SK-N-SH treated with all-trans-retinoic acid at 6 μM for 48 hours (cell line): ENCODE results near the gene ADAMTS2.

Experiments
- ATAC-seq: fragments of 200-7000 bp; cut with Tn5 transposase; 3 replicates; pipeline ENCODE4 v1.9.1; 2020; ENCODE audit warnings: mild to moderate bottlenecking, moderate library complexity
- BACH2 ChIP-seq: fragments of 250-450 bp; sonication (Bioruptor Pico); IDR thresholded peaks from 2 replicates; pipeline ENCODE4 v1.9.0; 2021; ENCODE audit warnings: mild to moderate bottlenecking, borderline replicate concordance
- CREB5 ChIP-seq: fragments of 250-450 bp; sonication (Bioruptor Pico); IDR thresholded peaks from 2 replicates; pipeline ENCODE4 v1.5.1; 2020; ENCODE audit warnings: low read depth, mild to moderate bottlenecking, moderate library complexity
- CSDC2 ChIP-seq: fragments of 250-450 bp; sonication (Bioruptor Pico); IDR thresholded peaks from 2 replicates; pipeline ENCODE4 v1.5.0; 2020; ENCODE audit warnings: mild to moderate bottlenecking, moderate library complexity
- ESRRG ChIP-seq: fragments of 250-450 bp; sonication (Bioruptor Pico); IDR thresholded peaks from 2 replicates; pipeline ENCODE4 v1.6.1; 2021; ENCODE audit warnings: mild to moderate bottlenecking
- GLIS3 ChIP-seq: fragments of 250-450 bp; sonication (Bioruptor Pico); IDR thresholded peaks from 2 replicates; pipeline ENCODE4 v1.5.0; 2020; ENCODE audit warnings: mild to moderate bottlenecking, moderate library complexity
- ISL1 ChIP-seq: fragments of 250-450 bp; sonication (Bioruptor Pico); IDR thresholded peaks from 2 replicates; pipeline ENCODE4 v2.1.2; 2022; ENCODE audit warnings: mild to moderate bottlenecking, moderate library complexity
- RARB ChIP-seq: fragments of 250-450 bp; sonication (Bioruptor Pico); IDR thresholded peaks from 2 replicates; pipeline ENCODE4 v1.8.0; 2021; ENCODE audit warnings: mild to moderate bottlenecking, moderate library complexity
- SNAI2 ChIP-seq: fragments of 250-450 bp; sonication (Bioruptor Pico); IDR thresholded peaks from 2 replicates; pipeline ENCODE4 v1.5.0; 2020; ENCODE audit warnings: mild to moderate bottlenecking, moderate library complexity
- TCF4 ChIP-seq: fragments of 250-450 bp; sonication (Bioruptor Pico); IDR thresholded peaks from 2 replicates; pipeline ENCODE4 v1.8.0; 2021; ENCODE audit warnings: mild to moderate bottlenecking, moderate library complexity, borderline replicate concordance
- TOX ChIP-seq: fragments of 250-450 bp; sonication (Bioruptor Pico); IDR thresholded peaks from 2 replicates; pipeline ENCODE4 v1.8.0; 2021; ENCODE audit warnings: mild to moderate bottlenecking, moderate library complexity, borderline replicate concordance
- TSHZ2 ChIP-seq: fragments of 250-450 bp; sonication (Bioruptor Pico); IDR thresholded peaks from 2 replicates; pipeline ENCODE4 v1.5.0; 2020; ENCODE audit warnings: mild to moderate bottlenecking, moderate library complexity
- ZFP3 ChIP-seq: fragments of 250-450 bp; sonication (Bioruptor Pico); IDR thresholded peaks from 2 replicates; pipeline ENCODE4 v1.5.0; 2020; ENCODE audit warnings: mild to moderate bottlenecking, moderate library complexity
- ZFP30 ChIP-seq: fragments of 450-650 bp; formaldehyde crosslinking; IDR thresholded peaks from 2 replicates; pipeline ENCODE4 v1.5.0; 2022; ENCODE audit warnings: mild to moderate bottlenecking, moderate library complexity
- ZNF565 ChIP-seq: fragments of 450-650 bp; formaldehyde crosslinking; conservative IDR thresholded peaks from 2 replicates; pipeline ENCODE4 v1.5.0; 2020; ENCODE audit warnings: low read depth, mild to moderate bottlenecking, moderate library complexity
- ZNF70 ChIP-seq: fragments of 450-650 bp; formaldehyde crosslinking; IDR thresholded peaks from 2 replicates; pipeline ENCODE4 v1.5.0; 2020; ENCODE audit warnings: mild to moderate bottlenecking, moderate library complexity
- ZNF8 ChIP-seq: fragments of 450-650 bp; formaldehyde crosslinking; IDR thresholded peaks from 2 replicates; pipeline ENCODE4 v1.5.0; 2020; ENCODE audit warnings: mild to moderate bottlenecking, moderate library complexity
- TF ChIP-seq, protein P1 (sequence below): fragments of 250-450 bp; sonication (Bioruptor Pico); IDR thresholded peaks from 2 replicates; pipeline ENCODE4 v1.8.0; 2021; ENCODE audit warnings: low read depth, mild to moderate bottlenecking, moderate library complexity, borderline replicate concordance
- TF ChIP-seq, protein P2 (sequence below): fragments of 250-450 bp; sonication (Bioruptor Pico); IDR thresholded peaks from 2 replicates; pipeline ENCODE4 v1.5.1; 2021; ENCODE audit warnings: mild to moderate bottlenecking, moderate library complexity

ADAMTS2 gene

GRCh38 chr5:179137016-179137642, 208.1 kb downstream of the ADAMTS2 start:
- TF ChIP-seq ESRRG (CRISPR knock-in tag) (no peak), ZNF70 (CRISPR knock-in tag) (no peak), TOX (CRISPR knock-in tag) (no peak), ZFP30 (CRISPR knock-in tag) (no peak), CSDC2 (CRISPR knock-in tag) (no peak), SNAI2 (no peak), CREB5 (CRISPR knock-in tag) (no peak), ZNF565 (no peak), BACH2 (CRISPR knock-in tag) (no peak), ZNF8 (CRISPR knock-in tag) (no peak), ISL1 (no peak), RARB (CRISPR knock-in tag) (no peak), TSHZ2 (CRISPR knock-in tag) (no peak), GLIS3 (CRISPR knock-in tag) (no peak)
- TF ChIP-seq, protein P1, sequence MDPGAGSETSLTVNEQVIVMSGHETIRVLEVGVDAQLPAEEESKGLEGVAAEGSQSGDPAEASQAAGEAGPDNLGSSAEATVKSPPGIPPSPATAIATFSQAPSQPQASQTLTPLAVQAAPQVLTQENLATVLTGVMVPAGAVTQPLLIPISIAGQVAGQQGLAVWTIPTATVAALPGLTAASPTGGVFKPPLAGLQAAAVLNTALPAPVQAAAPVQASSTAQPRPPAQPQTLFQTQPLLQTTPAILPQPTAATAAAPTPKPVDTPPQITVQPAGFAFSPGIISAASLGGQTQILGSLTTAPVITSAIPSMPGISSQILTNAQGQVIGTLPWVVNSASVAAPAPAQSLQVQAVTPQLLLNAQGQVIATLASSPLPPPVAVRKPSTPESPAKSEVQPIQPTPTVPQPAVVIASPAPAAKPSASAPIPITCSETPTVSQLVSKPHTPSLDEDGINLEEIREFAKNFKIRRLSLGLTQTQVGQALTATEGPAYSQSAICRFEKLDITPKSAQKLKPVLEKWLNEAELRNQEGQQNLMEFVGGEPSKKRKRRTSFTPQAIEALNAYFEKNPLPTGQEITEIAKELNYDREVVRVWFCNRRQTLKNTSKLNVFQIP (CRISPR knock-in tag): no peak
- no peak for ATAC-seq

GRCh38 chr5:179135441-179136215, 209.6 kb downstream of the ADAMTS2 start:
- ATAC-seq: no peak
- TF ChIP-seq CREB5 (CRISPR knock-in tag): no peak
- TF ChIP-seq ZFP3: no peak
- TF ChIP-seq, protein P2, sequence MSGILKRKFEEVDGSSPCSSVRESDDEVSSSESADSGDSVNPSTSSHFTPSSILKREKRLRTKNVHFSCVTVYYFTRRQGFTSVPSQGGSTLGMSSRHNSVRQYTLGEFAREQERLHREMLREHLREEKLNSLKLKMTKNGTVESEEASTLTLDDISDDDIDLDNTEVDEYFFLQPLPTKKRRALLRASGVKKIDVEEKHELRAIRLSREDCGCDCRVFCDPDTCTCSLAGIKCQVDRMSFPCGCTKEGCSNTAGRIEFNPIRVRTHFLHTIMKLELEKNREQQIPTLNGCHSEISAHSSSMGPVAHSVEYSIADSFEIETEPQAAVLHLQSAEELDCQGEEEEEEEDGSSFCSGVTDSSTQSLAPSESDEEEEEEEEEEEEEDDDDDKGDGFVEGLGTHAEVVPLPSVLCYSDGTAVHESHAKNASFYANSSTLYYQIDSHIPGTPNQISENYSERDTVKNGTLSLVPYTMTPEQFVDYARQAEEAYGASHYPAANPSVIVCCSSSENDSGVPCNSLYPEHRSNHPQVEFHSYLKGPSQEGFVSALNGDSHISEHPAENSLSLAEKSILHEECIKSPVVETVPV (CRISPR knock-in tag): no peak
- TF ChIP-seq TSHZ2 (CRISPR knock-in tag): no peak
- no peak for TF ChIP-seq ZNF565
- no peak for TF ChIP-seq TOX (CRISPR knock-in tag)
- TF ChIP-seq GLIS3 (CRISPR knock-in tag): no peak
- TF ChIP-seq TCF4 (CRISPR knock-in tag): no peak
- no peak for TF ChIP-seq ZNF70 (CRISPR knock-in tag)
- TF ChIP-seq SNAI2: no peak
- no peak for TF ChIP-seq ISL1
- no peak for TF ChIP-seq ESRRG (CRISPR knock-in tag)
- no peak for TF ChIP-seq ZNF8 (CRISPR knock-in tag)
